GM12873 (cell line): ENCODE measurements around the gene CLTB.

Experiments used
- CTCF ChIP-seq: IDR thresholded peaks from 2 replicates; pipeline ENCODE4 v1.5.1; 2012; ENCODE audit warnings: low read depth, mild to moderate bottlenecking, moderate library complexity, low read length, control low read depth; ENCODE audit not compliant: insufficient read depth; ENCODE audit errors: missing control alignments

Gene CLTB

DNA sequence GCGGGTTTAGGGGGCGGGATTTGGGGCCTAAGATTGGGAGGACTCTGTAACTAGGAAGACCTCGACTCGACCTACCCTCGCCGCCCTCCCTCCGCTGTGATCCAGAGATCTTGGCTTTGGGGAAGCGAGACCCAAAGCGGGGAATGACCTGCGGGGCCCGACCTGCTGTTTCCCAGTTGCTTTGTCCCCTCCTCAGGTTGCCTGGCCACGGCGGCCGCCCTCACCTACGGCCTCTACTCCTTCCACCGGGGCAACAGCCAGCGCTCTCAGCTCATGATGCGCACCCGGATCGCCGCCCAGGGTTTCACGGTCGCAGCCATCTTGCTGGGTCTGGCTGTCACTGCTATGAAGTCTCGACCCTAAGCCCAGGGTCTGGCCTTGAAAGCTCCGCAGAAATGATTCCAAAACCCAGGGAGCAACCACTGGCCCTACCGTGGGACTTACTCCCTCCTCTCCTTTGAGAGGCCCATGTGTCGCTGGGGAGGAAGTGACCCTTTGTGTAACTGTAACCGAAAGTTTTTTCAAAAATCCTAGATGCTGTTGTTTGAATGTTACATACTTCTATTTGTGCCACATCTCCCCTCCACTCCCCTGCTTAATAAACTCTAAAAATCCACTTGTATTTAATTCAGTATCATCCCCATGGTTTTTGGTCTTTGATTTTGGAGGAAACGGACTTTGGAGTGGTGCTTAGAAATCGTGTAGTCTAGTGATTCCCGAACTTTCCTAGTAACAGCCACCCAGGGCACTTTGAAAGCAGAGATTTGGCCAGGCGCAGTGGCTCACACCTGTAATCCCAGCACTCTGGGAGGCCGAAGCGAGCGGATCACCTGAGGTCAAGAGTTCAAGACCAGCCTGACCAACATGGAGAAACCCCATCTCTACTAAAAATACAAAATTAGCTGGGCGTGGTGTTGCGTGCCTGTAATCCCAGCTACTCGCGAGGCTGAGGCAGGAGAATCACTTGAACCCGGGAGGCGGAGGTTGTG is 26.9 kb downstream of the CLTB start:
- TF ChIP-seq CTCF = no peak

DNA sequence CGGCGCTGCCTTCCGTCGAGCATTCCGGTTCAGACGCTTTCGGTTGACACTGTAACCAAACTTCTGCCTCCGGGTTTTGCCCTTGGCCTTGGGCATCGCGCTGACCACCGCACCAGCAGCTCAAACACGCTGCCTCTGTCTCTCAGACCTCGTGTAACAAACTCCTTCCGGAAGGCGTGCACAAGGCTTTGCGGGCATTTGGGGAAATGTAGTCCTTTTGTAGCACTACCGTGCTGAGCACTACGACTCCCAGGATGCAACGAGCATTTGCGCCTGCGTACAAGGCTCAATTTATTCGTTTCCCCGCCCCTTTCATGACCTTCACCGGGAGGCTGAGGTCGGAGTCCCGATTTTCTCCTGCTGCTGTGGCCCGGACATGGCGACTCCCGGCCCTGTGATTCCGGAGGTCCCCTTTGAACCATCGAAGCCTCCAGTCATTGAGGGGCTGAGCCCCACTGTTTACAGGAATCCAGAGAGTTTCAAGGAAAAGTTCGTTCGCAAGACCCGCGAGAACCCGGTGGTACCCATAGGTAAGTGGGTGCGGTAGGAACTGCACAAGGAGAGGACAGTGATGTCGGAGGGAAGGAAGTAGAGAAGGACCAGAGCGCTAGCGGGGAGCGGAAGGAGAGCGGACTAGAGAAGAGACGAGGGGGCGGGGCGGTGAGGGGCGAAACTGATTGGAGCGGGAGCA is 27.8 kb downstream of the CLTB start, which contains the start of the genes HIGD2A and NOP16:
HIGD2A (plus strand) TSS at position 308 of the 691 bp plus-strand sequence; CDS start at position 377, 69 bp downstream.
NOP16 (minus strand) TSS at position 155 of the 691 bp plus-strand sequence; CDS start at position 96, 59 bp downstream.
- TF ChIP-seq CTCF = no peak

DNA sequence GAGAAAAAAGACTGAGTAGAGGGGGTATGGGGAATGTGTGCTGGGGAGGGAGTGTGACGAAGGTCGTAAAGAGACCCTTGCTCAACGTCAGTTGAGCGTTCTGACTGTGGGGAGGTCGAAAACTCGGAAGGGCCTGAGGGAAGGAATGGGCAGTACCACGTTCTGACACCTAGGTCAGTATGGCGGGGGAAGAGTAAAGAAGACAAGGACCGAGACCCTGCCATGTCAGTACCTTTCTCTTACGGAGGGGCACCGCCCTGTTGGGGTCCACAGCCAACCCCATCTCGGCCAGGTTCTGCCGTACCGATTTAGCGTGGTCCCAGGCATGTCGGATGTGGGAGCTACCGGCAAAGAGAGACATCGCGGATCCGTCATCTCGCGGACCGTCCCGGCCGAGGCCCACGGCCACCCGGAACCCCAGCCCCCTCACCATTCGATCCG is 28.3 kb downstream of the CLTB start:
- no peak for TF ChIP-seq CTCF

DNA sequence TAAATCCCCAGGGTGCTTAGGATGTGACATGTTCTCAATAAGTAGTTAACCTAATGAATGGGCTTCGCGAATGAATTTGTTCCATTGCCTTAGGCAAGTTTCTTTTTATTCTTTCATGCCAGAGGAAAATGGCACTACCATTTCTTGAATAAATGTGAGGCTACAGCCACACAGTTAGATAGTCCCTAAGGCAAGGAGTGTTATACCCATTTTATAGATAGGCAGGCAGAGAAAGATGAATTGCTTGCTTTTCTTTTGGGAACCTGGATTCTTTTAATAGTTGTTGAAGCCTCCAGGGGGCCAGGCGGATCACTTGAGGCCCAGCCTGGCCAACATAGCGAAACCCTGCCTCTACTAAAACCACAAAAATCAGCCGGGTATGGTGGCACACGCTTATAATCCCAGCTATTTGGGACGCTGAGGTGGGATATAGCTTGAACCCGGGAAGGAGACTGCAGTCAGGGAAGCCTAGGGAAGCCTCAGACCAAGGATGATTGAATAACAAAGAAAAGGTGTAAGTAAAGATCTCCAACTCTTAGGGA is 28.9 kb downstream of the CLTB start:
- no peak for TF ChIP-seq CTCF

DNA sequence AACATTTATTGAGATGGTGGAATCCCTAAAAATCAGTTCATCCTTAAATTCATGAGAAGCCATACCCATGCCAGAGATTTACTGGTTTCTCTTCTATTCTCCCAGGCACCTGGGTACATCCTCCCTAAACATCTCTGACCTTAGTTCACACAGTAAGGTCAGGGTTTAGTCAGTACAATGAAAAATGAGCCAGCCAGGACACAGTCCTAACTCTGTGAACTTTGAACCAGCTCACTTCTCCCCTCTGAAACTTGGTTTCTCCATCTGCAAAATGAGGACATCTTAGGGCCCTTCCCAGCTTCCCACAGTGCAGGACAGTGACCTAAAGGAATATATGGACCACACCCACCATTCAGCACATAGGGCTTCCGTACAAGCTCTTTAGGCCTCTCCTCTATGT is 29.8 kb downstream of the CLTB start:
- TF ChIP-seq CTCF = no peak

DNA sequence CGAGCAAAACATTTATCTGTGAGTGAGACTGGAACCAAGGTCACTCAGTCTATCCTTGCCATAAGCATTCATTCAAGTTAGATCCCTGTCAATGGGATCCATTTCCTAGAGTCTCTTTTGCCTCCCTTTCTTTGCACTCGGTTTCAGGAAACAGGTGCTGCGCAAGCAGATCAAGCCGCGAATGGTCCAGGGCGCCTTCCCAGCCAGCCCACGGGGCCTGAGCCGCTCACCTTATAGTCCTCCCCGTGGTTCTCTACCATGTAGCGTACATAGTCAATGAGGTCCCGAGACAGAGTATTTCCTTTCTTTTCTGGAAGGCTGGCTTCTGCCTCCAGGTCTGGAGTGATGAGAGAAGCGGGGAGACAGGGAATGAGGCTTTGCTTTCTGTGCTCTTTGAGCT is 31.3 kb downstream of the CLTB start:
- TF ChIP-seq CTCF = no peak
